ENCODE results near the gene NIFK. TPM values are rescaled to one million over a fixed set of nuclear protein-coding genes. Genes with fewer than 3 reads are reported as not detected.

NIFK gene
- total RNA-seq, 2 experiments from 2014 or later = 78.1 to 107 TPM

GRCh38 chr2:121686218-121686617 is 50.5 kb downstream of the NIFK start:
- Histone ChIP-seq H4K20me1 (ENCODE audit: insufficient read depth, low read length) (no peaks in the 10 kb centered on the region), H3K4me3 (ENCODE audit: low read depth, low read length, poor library complexity, severe bottlenecking) (no peak overlapping the region), H3K27ac (ENCODE audit: low read depth, low read length, poor library complexity, severe bottlenecking) (no peak overlapping the region), H3K36me3 (ENCODE audit: insufficient read depth, low read length) (no peaks in the 10 kb centered on the region), H3K9me3 (ENCODE audit: low read length) (peaks cover 18% of the 10 kb centered on the region), H3K9me2 (ENCODE audit: insufficient read depth, low read length) (no peaks in the 10 kb centered on the region), H3K4me2 (ENCODE audit: low read length) (no peak overlapping the region), H3K79me2 (ENCODE audit: insufficient read depth, low read depth, low read length) (no peaks in the 10 kb centered on the region), H3K4me1 (ENCODE audit: insufficient read depth, low read length, poor library complexity, severe bottlenecking) (no peaks in the 10 kb centered on the region), H2AFZ (ENCODE audit: low read length) (no peak overlapping the region)
- CTCF ChIA-PET (ENCODE audit: unreplicated experiment) = no interaction called here
- DNase-seq (ENCODE audit: low spot score) = no peak
- BruUV-seq (replicated peaks) = no TSS peak
- TF ChIP-seq EZH2phosphoT487 (IDR thresholded peaks at IDR 0.05; ENCODE audit: borderline replicate concordance, low read depth, low read length) = no peak
- TF ChIP-seq CTCF (conservative IDR thresholded peaks at IDR 0.05; ENCODE audit: low read length) = no peak
- intact Hi-C loops (cut with micrococcal nuclease; ENCODE audit: unreplicated experiment) = no loop called here
- POLR2A ChIA-PET = no interaction called here

DNA sequence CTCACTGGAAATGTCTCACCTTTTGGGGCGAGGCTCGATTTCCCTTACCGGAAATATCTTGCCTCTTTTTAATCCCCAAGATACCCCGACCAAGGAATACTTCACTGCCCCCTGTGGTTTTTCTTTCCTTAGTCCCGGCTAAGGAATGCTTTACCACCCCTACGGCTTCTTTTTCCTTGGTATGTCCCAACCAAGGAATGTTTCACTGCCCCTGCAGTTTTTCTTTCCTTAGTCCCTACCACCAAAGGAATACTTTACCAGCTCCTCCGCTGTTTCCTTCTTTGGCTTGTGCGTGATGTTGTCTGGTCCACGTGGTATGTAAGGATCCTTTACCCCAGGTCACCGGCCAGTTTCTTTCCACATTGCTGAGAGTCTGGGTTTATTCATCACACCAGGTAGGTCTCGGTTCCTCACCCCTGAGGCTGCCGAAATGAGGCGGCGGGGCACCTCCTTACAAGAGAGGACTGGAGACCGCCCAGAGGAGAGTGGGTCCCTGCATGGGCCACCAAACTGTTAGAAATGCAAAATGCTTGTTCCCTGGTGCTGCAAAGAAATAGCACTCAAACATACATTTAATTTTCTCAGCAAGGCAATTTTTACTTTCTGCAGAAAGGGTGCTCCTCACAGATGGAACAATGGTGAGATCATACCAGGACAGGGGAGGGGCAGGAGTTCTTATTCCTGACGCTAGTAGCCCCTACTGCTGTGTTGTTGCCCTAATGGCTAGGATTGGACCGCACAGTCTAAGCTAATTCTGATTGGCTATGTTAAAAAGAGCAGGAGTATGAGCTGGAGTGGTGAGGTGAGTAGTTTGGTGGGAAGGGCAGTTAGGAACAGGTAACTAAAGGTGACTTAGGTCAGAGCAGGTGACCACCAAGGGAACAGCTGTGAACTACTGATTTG is 54.0 kb downstream of the NIFK start:
- no peaks in the 10 kb centered on the region for H3K4me1 ChIP-seq (ENCODE audit: insufficient read depth, low read length, poor library complexity, severe bottlenecking)
- H3K27ac ChIP-seq (ENCODE audit: low read depth, low read length, poor library complexity, severe bottlenecking) = no peak overlapping the region
- no peak overlapping the region for H3K4me2 ChIP-seq (ENCODE audit: low read length)
- intact Hi-C loops (cut with micrococcal nuclease; ENCODE audit: unreplicated experiment) = no loop called here
- ChIA-PET POLR2A (no interaction called here), CTCF (ENCODE audit: unreplicated experiment) (no interaction called here)
- no peak overlapping the region for H2AFZ ChIP-seq (ENCODE audit: low read length)
- BruUV-seq (replicated peaks) = no TSS peak
- H3K9me2 ChIP-seq (ENCODE audit: insufficient read depth, low read length) = no peaks in the 10 kb centered on the region
- H3K9me3 ChIP-seq (ENCODE audit: low read length) = peaks cover 18% of the 10 kb centered on the region
- H3K36me3 ChIP-seq (ENCODE audit: insufficient read depth, low read length) = no peaks in the 10 kb centered on the region
- no peaks in the 10 kb centered on the region for H3K79me2 ChIP-seq (ENCODE audit: insufficient read depth, low read depth, low read length)
- no peaks in the 10 kb centered on the region for H4K20me1 ChIP-seq (ENCODE audit: insufficient read depth, low read length)
- H3K4me3 ChIP-seq (ENCODE audit: low read depth, low read length, poor library complexity, severe bottlenecking) = no peak overlapping the region
- TF ChIP-seq EZH2phosphoT487 (IDR thresholded peaks at IDR 0.05; ENCODE audit: borderline replicate concordance, low read depth, low read length) = no peak
- TF ChIP-seq CTCF (conservative IDR thresholded peaks at IDR 0.05; ENCODE audit: low read length) = no peak
- DNase-seq (ENCODE audit: low spot score) = no peak

GRCh38 chr2:121677855-121678254 is 58.8 kb downstream of the NIFK start:
- no peak for DNase-seq (ENCODE audit: low spot score)
- ChIA-PET CTCF (ENCODE audit: unreplicated experiment) (no interaction called here), POLR2A (interaction anchor here (0.5 to 1.8 kb wide), 7 partner anchors 8 to 148 kb away, joined by 3 to 5 read pairs (median 4); no protein-coding TSS in a partner anchor)
- no peak overlapping the region for H3K27ac ChIP-seq (ENCODE audit: low read depth, low read length, poor library complexity, severe bottlenecking)
- H4K20me1 ChIP-seq (ENCODE audit: insufficient read depth, low read length) = no peaks in the 10 kb centered on the region
- intact Hi-C loops (cut with micrococcal nuclease; ENCODE audit: unreplicated experiment) = no loop called here
- no peaks in the 10 kb centered on the region for H3K4me1 ChIP-seq (ENCODE audit: insufficient read depth, low read length, poor library complexity, severe bottlenecking)
- H3K36me3 ChIP-seq (ENCODE audit: insufficient read depth, low read length) = no peaks in the 10 kb centered on the region
- H3K9me3 ChIP-seq (ENCODE audit: low read length) = peaks cover 10% of the 10 kb centered on the region; the same call in 1 of the 2 replicates
- no peak overlapping the region for H2AFZ ChIP-seq (ENCODE audit: low read length)
- TF ChIP-seq EZH2phosphoT487 (IDR thresholded peaks at IDR 0.05; ENCODE audit: borderline replicate concordance, low read depth, low read length) (no peak), CTCF (conservative IDR thresholded peaks at IDR 0.05; ENCODE audit: low read length) (no peak)
- no peak overlapping the region for H3K4me3 ChIP-seq (ENCODE audit: low read depth, low read length, poor library complexity, severe bottlenecking)
- H3K79me2 ChIP-seq (ENCODE audit: insufficient read depth, low read depth, low read length) = no peaks in the 10 kb centered on the region
- BruUV-seq (replicated peaks) = no TSS peak
- no peaks in the 10 kb centered on the region for H3K9me2 ChIP-seq (ENCODE audit: insufficient read depth, low read length)
- H3K4me2 ChIP-seq (ENCODE audit: low read length) = no peak overlapping the region
